Panc1 (cell line): ENCODE results near the gene NACC1. TPM values are rescaled to one million over a fixed set of nuclear protein-coding genes. Genes with fewer than 3 reads are reported as not detected.

Experiments used
- ATAC-seq: fragments of 200-7000 bp; cut with Tn5 transposase; 2 replicates; pipeline ENCODE4 v1.9.1; 2020; ENCODE audit warnings: mild to moderate bottlenecking, moderate library complexity
- BruUV-seq: library from RNA; stranded (reverse); fragments of 400-500 nt; replicated peaks from 2 replicates; lab custom pipeline; 2021; lab: Mats Ljungman, UMichigan
- CTCF ChIA-PET: fragments of 300-600 bp; sonication (Branson Sonifier 250); formaldehyde crosslinking; loops from one replicate; lab custom pipeline; 2022; ENCODE audit warnings: antibody characterized with exemption; lab: Charles Lee
- POLR2A ChIA-PET: fragments of 300-600 bp; sonication (Branson Sonifier 250); formaldehyde crosslinking; loops from one replicate; lab custom pipeline; 2022; ENCODE audit warnings: antibody characterized with exemption; lab: Charles Lee
- DNase-seq: peaks from one replicate; pipeline ENCODE4 v3.0.0-alpha.2; 2010; ENCODE audit warnings: low read depth, low spot score
- H3K27ac ChIP-seq: 2 replicates; pipeline ENCODE4 v1.5.1; 2011; ENCODE audit warnings: mild to moderate bottlenecking, low read length, inconsistent platforms
- H3K27me3 ChIP-seq: fragments of 200-500 bp; sonication (Bioruptor generic); 2 replicates; pipeline ENCODE4 v1.6.0; 2014; ENCODE audit warnings: low read length, inconsistent platforms; ENCODE audit not compliant: control insufficient read depth, insufficient read depth
- H3K36me3 ChIP-seq: fragments of 200-500 bp; sonication (Bioruptor generic); 2 replicates; pipeline ENCODE4 v1.5.1; 2014; ENCODE audit warnings: inconsistent platforms, mild to moderate bottlenecking, low read length, moderate library complexity; ENCODE audit not compliant: control insufficient read depth, insufficient read depth
- H3K4me1 ChIP-seq: 2 replicates; pipeline ENCODE4 v1.5.1; 2011; ENCODE audit warnings: inconsistent platforms, mild to moderate bottlenecking, low read length, moderate library complexity; ENCODE audit not compliant: control insufficient read depth, insufficient read depth
- H3K4me3 ChIP-seq, 2 experiments: 2 replicates each; pipeline ENCODE4 v1.5.1; 2011 to 2012; ENCODE audit warnings: low read depth in 2 of 2, low read length in 2 of 2, mild to moderate bottlenecking in 2 of 2, inconsistent platforms in 1 of 2, moderate library complexity in 1 of 2
- H3K9me3 ChIP-seq: fragments of 200-500 bp; sonication (Bioruptor generic); 2 replicates; pipeline ENCODE4 v1.5.1; 2014; ENCODE audit warnings: low read depth, mild to moderate bottlenecking, inconsistent platforms, low read length, moderate library complexity; ENCODE audit not compliant: control insufficient read depth, insufficient read depth
- POLR2AphosphoS5 ChIP-seq: IDR thresholded peaks from 2 replicates; pipeline ENCODE4 v1.6.1; 2012; ENCODE audit warnings: mild to moderate bottlenecking, low read depth, low read length, moderate library complexity
- REST ChIP-seq, 2 experiments: IDR thresholded peaks; 2 replicates each; pipeline ENCODE4 v1.6.1; 2011 to 2012; ENCODE audit warnings: low read depth in 2 of 2, control low read depth in 1 of 2, low read length in 1 of 2, mild to moderate bottlenecking in 1 of 2, moderate library complexity in 1 of 2; ENCODE audit not compliant: insufficient read depth in 1 of 2
- SIN3A ChIP-seq: IDR thresholded peaks from 2 replicates; pipeline ENCODE4 v1.6.1; 2012; ENCODE audit warnings: low read depth, mild to moderate bottlenecking, low read length, moderate library complexity, borderline replicate concordance; ENCODE audit not compliant: insufficient read depth
- TCF7L2 ChIP-seq: IDR thresholded peaks from 2 replicates; pipeline ENCODE4 v1.6.1; 2011; ENCODE audit warnings: mild to moderate bottlenecking, low read depth, low read length, inconsistent platforms
- in situ Hi-C: cut with HindIII; loops from 2 replicates; pipeline ENCODE4 v1.10.0; 2016; ENCODE audit warnings: low sequenced_read_pairs, low pct_unique_long_range_greater_than_20kb
- intact Hi-C: fragments of 100-400 bp; cut with micrococcal nuclease; formaldehyde crosslinking; loops from one replicate; pipeline ENCODE4 v1.10.0; 2022; ENCODE audit not compliant: unreplicated experiment
- total RNA-seq: library from RNA; stranded (reverse); gene quantifications from one replicate; pipeline ENCODE4 v1.2.1, GENCODE V29; 2021; ENCODE audit not compliant: unreplicated experiment
- TF ChIP-seq, protein P1 (sequence below): fragments of 450-650 bp; IDR thresholded peaks from 2 replicates; pipeline ENCODE4 v1.5.1; 2017; ENCODE audit warnings: mild to moderate bottlenecking

The NACC1 gene
- total RNA-seq, 1 experiment from 2014 or later: 129 TPM

DNA sequence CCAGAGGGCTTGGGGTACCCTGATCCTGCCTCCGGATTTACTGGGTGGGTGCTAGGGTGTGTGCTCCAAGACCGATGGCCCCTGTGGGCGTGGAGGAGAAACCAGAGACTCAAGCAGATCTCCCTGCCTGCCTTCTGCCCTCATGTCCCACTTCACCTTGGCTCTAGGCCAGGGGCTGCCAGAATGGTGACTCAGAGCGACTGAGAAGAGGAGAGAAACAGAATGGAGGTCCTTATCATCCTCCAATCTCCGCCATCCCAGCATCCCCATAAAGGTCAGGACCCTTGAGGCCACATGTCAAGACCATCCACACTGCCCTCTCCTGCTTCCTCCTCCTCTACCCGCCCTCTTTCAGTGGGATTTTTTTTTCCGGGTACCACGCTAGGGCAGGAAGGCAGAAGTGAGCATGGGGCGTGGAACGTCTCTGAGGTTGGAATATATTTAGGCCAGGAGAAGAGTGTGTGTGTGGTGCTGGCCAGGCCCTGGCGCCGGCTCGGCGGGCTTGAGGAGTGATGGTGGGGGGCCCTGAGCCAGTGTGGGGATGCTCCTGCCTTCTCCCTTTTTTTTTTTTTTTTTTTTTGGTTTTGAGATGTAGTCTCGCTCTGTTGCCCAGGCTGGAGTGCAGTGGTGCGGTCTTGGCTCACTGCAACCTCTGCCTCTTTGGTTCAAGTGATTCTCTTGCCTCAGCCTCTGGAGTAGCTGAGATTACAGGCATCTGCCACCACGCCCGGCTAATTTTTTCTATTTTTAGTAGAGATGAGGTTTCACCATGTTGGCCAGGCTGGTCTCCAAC lies 54.5 kb downstream of the NACC1 start:
- CTCF ChIA-PET: no interaction called here
- DNase-seq (no peak), ATAC-seq (peak; percentile 22)
- BruUV-seq: no TSS peak
- POLR2A ChIA-PET: no interaction called here
- Histone ChIP-seq H3K36me3 (no peaks in the 10 kb centered on the region), H3K4me1 (peaks cover 30% of the 10 kb centered on the region), H3K9me3 (no peaks in the 10 kb centered on the region), H3K27ac (peak overlapping the region; percentile 78), H3K27me3 (no peaks in the 10 kb centered on the region), H3K4me3 (no peak overlapping the region)
- intact Hi-C loops (no loop called here), in situ Hi-C loops (no loop called here)
- TF ChIP-seq TCF7L2 (no peak), POLR2AphosphoS5 (no peak), SIN3A (no peak), REST (IDR thresholded peaks at IDR 0.05; ENCODE audit: insufficient read depth in 1 of 2, low read depth in 2 of 2, low read length in 1 of 2) (no peak)
- TF ChIP-seq, protein P1, sequence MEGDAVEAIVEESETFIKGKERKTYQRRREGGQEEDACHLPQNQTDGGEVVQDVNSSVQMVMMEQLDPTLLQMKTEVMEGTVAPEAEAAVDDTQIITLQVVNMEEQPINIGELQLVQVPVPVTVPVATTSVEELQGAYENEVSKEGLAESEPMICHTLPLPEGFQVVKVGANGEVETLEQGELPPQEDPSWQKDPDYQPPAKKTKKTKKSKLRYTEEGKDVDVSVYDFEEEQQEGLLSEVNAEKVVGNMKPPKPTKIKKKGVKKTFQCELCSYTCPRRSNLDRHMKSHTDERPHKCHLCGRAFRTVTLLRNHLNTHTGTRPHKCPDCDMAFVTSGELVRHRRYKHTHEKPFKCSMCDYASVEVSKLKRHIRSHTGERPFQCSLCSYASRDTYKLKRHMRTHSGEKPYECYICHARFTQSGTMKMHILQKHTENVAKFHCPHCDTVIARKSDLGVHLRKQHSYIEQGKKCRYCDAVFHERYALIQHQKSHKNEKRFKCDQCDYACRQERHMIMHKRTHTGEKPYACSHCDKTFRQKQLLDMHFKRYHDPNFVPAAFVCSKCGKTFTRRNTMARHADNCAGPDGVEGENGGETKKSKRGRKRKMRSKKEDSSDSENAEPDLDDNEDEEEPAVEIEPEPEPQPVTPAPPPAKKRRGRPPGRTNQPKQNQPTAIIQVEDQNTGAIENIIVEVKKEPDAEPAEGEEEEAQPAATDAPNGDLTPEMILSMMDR: no peak

GRCh38 chr19:13173139-13173737 lies 55.2 kb downstream of the NACC1 start:
- ATAC-seq (no peak), DNase-seq (no peak)
- TSS peak; percentile 52 for BruUV-seq
- H3K36me3 ChIP-seq: no peaks in the 10 kb centered on the region
- intact Hi-C loops (no loop called here), in situ Hi-C loops (no loop called here)
- H3K27ac ChIP-seq: peak overlapping the region; percentile 78; the same call in 1 of the 2 replicates
- POLR2A ChIA-PET: no interaction called here
- no peak overlapping the region for H3K4me3 ChIP-seq
- H3K27me3 ChIP-seq: no peaks in the 10 kb centered on the region
- no peaks in the 10 kb centered on the region for H3K9me3 ChIP-seq
- CTCF ChIA-PET: no interaction called here
- no peak for TF ChIP-seq POLR2AphosphoS5
- TF ChIP-seq SIN3A: no peak
- TF ChIP-seq TCF7L2: no peak
- TF ChIP-seq, protein P1: no peak
- TF ChIP-seq REST (IDR thresholded peaks at IDR 0.05; ENCODE audit: insufficient read depth in 1 of 2, low read depth in 2 of 2, low read length in 1 of 2): no peak
- H3K4me1 ChIP-seq: peaks cover 30% of the 10 kb centered on the region
